GM18498 (cell line): ENCODE measurements around the gene ENAH.

Experiments used
- ATAC-seq: cut with Tn5 transposase; IDR thresholded peaks from one replicate; pipeline ENCODE4 v1.9.1; 2021; ENCODE audit warnings: mild to moderate bottlenecking, moderate library complexity; ENCODE audit not compliant: unreplicated experiment

Gene ENAH

GRCh38 chr1:225461533-225462428 lies 191.1 kb downstream of the ENAH start:
- ATAC-seq, result no peak

DNA sequence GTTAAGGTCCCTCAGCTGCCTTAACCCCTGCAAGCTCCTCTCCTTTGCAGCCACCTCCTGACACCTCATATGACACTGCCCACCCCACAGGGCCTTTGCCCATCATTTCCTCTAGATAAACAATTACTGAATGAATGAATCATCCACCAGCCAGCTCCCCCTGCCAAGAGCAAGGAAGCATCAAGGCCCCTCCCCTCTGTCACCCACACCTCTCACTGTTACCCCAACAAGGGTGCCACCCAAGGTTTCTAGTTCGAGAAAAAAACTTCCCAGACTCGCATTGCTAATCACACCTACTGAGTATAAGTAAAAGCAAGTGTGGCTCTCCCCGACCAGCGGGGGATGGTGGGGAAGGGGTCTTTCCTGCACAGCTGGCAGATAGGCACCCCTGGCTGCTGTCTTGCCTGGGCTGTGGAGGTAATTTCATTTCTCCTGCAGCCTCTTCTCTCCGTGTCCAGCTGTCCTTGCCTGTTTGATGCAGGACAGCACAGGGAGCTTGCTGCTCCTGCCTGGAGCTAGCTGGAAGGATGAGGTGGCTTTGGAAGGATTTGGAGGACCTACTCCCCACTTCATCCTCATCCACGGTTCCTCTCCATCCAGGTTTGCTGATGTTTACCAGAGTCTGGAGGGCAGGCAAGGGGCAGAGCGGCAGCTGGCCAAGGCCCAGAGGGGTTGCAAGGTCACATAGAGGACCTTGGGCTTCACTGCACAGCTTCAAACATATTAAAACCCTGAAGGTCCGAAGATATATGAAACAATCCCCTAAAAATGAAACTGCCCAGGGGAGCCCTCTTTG lies 192.0 kb downstream of the ENAH start:
- no peak for ATAC-seq

DNA sequence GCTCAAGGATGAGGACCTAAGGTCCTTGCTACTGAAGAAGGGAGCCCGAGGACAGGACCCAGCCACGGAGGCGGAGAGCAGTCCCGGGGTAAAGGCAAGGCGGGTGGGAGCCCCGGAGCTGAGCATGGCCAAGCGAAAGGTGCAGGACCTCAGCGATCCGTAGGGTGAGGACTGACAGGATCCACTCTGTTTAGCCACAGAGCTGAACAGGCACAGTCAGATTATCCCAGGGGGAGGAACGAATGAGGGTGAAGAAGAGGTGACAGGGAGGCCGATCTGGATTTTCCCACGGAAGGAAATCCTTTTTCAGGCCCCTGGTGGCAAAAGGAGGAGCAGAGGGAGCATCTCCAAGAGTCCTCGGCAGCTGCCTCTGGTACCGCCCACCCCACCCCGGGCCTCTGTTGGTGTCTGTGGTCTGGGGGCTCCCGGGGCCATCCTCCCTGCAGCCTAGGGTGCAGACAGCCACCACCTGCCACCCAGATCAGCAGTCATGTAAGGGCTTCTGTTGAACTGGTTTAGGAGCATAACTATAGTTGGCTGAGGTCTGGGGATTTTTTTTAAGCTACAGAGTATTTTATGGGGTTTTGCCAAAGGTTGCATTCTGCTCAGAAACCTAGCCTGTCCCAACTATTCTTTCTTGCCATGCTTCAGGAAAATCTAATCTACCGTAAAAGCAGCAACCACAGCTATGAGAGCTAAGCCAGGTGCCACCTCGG lies 192.7 kb downstream of the ENAH start:
- no peak for ATAC-seq

GRCh38 chr1:225458222-225458631 lies 194.7 kb downstream of the ENAH start:
- no peak for ATAC-seq

- no peak for ATAC-seq
Observed at GRCh38 chr1:225454733-225455132, 198.2 kb downstream of the ENAH start.

- no peak for ATAC-seq
Observed at GRCh38 chr1:225453797-225454648, 198.9 kb downstream of the ENAH start.

DNA sequence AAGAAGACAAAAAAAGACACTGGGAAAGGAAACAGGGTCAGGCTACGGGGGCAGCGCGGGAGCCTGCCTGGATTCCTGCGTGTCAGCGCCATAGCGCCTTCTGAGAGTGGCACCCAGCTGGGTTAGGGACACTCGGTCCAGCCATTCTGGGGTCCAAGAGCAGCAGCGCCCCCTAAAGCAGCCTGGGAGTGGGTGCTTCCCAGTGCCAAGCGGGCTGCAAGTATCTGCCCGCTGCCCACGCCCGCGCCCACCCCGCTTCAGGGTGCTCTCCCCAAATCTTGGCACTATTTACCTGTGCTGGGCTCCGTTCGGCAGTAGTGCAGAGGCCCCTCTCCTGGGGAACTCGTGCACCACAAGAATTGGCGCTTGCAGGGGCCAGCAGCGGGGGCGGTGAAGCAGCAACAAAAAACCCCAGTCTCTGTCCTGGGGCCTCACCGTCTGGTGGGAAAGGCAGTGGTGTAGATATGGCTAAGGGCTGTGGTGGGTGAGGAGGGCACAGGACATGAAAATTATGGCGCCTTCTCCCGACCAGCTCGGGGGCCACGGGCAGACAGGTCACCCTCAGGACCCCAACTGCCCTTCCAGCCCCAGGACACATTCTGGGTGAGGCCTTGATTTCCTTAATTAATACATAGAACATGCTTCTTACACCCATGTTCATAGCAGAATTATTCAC lies 200.9 kb downstream of the ENAH start:
- ATAC-seq, result no peak

GRCh38 chr1:225451340-225451739 lies 201.6 kb downstream of the ENAH start:
- ATAC-seq, result no peak

- no peak for ATAC-seq
Observed at GRCh38 chr1:225450491-225451191, 202.3 kb downstream of the ENAH start.

DNA sequence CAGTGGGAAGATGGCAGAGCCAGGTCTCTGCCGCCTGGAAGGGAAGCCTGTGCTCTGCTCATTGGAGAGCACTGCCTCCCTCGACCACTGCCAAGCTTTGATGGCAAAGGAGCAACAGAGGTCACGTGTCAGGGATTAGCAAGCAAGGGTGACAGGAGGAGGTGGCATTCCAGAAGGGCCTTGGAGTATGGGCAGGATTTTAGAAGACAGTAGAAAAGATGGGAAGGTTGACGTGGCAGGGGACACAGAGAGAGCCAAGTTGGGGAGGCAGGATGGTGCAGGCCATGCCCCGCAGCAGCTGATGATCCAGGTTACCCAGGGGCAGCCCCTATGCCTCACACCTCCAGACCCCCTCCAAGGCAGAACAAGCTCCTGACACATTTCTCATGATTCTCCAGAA lies 203.1 kb downstream of the ENAH start:
- no peak for ATAC-seq

DNA sequence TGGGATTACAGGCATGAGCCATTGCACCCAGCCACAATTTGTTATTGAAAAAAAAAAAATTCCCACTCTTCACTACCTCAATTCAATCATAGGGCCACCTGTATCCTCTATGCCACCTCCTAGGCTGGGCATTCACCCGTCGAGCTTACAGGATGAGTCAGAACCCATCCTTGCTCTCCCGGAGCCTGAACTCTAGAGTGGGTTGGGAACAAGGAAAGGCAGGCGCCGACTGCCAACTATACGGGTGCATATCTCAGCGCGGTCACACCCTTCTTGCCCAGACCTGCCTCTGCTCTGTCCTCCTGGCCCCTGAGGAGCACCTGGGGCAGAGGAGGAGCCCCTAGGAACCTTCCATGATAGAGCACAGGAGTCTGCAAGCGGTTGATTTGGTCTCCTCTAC lies 203.7 kb downstream of the ENAH start:
- ATAC-seq, result no peak

DNA sequence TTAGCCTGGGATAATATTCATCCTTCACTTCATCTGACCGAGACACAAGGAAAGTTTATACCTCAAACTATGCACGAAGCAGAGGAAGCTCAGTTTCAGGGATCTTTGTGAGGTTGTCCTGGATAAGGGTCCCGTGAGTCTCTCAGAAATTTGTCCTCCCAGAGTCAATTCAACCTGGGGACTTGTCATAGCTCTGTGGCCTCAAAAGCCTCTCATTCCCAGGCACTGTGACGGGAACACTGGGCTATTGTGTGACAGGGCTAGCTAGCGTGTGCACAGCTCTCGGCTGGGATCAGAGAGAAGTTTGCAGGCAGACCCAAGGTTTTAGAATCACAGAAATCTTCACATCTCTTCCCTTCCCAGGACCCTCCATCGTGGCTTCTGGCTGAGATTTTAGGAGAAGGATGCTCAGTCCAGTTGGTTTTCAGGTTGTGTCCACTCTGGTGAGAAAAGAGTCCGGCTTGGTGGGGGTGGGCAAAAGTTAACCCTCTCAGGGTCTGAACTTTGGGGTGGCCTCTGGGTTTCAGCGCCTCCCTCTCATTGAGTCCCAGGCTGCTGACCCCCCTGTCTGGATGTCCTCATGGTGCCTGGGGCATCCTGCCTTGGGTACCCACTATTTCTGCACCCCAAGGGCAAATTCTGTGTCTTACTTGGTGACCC lies 204.6 kb downstream of the ENAH start:
- no peak for ATAC-seq

DNA sequence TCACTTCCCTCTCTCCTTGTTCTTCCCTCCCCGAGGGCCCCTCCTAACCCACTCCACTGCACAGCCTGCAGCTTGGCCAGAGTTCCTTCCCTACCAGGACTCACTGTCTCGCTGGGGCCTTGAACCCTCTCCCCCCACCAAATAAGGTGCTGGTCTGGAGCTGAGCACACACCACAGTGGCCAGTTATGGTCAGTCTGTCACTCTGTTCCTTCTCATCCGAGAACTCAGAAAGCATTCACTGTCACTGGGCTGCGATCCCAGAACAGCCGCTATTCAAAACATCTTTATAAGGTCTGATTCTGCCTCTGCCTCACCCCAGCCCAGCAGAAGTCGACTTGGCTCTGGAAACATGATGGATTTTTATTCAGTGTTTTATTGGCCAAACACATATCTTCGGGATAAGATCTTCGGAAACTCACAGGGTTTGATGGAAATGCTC lies 205.3 kb downstream of the ENAH start:
- ATAC-seq, result no peak

DNA sequence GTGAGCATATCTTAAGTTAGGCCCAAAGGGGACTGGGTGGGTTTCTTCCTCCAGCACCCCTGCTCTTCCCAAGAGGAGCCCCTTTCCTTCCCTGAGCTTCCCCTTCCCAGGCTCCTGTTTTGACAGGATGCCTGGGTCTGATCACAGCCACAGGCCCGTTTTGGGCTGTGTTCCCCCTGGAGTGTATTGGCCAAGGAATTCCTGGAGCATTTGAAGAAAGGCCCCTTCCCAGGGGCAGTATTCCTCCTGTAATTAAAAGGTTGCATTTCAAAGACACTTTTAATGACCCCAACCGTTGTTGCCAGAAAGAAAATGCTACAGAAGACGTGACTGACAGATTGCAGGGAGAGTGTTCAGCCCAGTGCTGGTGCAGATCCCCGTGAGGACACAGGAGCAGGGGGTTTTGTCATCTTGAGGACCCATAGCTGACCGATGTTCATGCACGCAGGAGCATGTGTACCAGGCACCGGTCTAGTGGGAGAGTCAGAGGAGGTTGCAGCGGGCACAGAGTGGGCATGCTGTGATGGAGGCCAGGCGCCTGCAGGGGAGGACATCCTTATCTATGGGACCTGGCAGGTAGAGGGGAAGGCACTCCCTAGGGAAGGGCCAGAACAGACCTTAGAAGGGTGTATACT lies 205.8 kb downstream of the ENAH start:
- no peak for ATAC-seq

- no peak for ATAC-seq
Observed at GRCh38 chr1:225446595-225446960, 206.3 kb downstream of the ENAH start.

DNA sequence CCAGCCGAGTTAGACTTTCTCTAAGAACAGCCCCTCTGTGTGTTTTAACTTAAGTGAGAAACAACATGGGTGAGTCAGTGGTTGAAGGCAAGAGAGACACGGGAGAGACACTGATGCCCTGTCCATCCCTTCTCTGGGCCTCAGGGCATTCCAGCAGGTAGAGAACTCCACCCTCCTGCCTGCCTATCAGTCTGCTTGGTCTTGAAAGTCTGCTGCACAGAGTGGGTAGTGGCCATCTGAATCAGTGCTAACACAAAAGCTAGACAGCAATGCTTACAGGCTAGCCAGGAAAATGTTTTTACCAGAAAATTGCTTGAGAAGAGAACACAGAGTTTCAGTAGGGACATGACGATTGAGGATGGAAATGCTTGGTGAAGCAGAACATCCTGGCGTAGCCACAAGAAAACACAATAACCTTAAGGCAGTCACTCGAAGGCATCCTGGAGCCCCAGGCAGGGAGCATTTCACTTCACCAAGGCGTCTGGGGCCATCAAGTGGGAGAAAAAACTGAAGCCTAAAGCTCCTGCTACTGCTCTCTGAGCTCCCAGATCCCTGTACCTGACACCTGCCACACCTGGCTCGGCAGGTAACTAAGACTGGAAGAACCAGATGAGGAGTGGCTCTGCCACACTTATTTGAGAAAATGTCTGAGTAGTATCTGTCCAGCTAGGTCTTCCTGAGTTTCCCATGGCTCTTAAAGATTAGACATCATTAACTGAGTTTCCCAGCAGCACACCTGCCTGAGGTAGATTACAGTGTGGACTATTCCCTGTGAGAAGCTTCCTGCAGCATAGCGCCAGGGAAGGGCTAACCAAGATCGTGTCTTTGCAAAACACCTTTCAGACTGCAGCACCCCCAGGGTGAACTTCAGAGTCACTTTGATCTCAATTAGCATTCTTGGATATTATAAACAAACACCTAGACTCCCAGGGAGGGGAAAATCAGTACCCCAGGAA lies 207.0 kb downstream of the ENAH start:
- ATAC-seq, result no peak

GRCh38 chr1:225442123-225442505 lies 210.8 kb downstream of the ENAH start:
- no peak for ATAC-seq
